GM18858 (cell line): ENCODE data around the gene CCDC192.
A peak's percentile ranks its signal among the peaks of the same experiment; 100 is the strongest.
"Not testable (repeated sequence)": the region's sequence is repeated elsewhere in the genome, so short reads cannot be mapped to it uniquely, and the experiment has no call there.

Experiments used
- ATAC-seq: cut with Tn5 transposase; IDR thresholded peaks from one replicate; pipeline ENCODE4 v1.9.1; 2021; ENCODE audit not compliant: unreplicated experiment

Gene CCDC192

DNA sequence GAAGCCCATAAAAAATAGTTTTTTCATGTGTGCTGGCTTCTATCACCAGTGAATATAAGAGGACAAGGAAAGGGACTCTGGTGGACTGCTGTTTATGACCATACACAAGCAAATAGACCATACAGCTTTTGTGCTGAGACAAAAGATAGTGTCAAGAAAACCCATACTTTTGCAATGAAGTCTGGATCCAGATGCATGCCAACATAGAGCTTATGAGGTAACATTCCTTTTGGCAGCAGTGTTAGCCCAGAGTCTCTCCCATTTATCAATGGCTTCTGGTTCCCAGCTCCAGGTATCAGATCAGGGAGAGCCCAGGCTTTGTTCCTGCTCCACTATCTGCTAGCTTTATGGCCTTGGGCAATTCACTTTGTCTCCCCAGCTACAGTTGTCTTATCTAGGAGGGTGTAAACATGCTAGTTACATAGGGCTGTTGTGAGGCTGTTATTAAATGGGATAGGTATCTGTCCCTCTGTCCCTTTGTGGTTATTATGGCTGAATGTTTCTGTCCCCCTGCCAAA lies 55.6 kb downstream of the CCDC192 start:
- no peak for ATAC-seq

DNA sequence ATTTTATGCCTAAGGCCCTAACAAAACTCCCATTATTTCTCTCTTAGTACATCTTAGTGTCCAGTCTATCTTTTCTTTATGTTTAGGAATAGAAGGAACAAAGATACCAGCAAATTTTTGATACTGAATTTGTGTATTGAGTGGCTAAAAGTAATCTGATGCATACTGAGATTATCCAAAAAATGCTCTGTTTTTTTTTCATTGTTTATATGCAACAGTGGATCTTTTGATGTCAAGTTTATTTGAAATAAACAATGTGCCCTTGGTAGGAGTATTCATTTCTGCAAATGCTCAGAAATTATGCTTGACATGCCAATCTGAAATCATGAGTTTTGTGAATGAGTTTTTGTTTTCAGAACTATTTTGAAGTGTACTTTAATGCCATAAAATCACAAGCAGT lies 58.7 kb downstream of the CCDC192 start:
- no peak for ATAC-seq

DNA sequence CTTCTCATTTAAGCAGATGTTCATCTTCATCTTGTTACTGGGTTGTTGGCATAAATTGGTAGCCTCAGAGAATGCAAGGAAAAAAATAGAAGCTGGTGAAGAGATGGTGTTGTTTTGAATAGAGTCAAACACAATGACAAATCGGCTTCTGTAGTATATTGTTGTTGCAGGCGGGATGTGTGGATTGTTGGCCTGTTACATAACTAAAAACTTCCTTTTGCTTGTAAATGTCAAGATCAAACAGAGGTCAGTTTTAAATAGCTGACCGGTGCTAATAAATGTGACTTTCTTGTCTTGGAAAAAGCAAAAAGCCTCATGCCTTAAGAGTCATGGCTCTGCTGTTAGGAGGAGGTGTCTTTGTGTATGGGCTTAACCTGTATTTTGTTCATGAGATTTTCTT lies 59.2 kb downstream of the CCDC192 start:
- no peak for ATAC-seq

DNA sequence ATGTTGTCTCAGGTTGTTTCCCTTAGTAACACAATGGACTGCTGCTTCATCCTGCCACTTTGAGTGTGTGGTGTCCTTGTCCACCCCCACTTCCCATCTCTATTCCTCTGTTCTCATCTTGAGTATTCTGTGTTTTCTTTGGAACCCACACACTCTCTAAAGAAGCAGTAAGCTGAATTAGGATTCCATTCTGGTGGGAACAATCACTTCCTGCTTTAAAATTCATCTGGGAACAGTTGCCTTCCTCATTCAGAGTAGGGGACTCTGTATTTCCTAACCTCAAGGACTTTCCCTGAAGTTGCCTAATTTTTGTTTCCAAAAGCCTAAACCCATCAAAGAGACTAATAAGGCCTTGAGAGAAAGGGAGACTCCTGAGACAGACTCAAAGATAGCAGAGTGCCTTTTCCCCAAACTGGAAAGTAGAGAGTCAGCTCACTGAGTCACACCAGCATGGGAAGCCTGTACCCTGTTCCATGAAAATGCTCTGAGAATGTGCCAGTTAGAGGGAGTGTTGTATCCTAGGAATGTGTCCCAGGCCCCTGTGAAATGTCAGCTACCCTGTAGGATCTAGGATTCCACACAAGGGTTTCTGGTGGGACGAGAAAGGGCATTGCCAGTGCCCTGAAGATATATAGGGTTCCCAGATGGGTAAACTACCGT lies 63.6 kb downstream of the CCDC192 start:
- ATAC-seq: no peak

DNA sequence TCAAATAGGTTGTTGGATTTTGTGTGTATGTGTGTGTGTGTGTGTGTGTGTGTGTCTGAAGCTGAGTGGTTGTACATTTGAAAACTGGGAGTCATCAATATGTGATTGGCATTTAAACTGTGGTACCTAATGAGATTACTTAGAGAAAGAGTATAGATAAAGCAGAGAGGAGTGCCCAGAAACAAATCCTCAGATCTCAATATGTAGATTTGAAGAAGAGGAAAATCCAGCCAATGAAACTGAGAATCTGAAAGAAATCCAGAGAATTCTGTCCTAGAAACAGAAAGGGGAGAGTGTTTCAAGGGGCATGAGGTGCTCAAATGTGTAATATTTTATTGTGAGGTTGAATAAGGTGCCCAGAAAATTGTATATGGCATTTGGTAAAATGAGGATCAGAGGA lies 66.2 kb downstream of the CCDC192 start:
- ATAC-seq: no peak

DNA sequence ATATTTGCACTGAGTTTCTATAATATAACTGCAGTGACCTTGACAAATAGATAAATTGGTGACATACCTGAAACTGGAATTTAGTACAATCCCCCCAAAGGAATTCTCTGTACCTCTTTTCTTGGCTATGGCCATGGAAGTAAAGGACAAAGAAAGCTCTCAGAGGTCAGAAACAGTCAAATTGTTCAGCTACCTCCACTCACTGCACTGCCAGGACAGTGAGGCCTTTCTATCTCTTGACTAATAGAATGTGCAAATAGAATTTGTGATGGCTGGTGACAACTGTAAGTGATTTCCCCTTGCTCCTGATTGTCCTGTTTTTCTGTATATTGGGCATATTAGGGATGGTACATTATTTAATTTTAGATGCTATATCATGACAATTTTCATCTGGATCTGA lies 67.1 kb downstream of the CCDC192 start:
- no peak for ATAC-seq

DNA sequence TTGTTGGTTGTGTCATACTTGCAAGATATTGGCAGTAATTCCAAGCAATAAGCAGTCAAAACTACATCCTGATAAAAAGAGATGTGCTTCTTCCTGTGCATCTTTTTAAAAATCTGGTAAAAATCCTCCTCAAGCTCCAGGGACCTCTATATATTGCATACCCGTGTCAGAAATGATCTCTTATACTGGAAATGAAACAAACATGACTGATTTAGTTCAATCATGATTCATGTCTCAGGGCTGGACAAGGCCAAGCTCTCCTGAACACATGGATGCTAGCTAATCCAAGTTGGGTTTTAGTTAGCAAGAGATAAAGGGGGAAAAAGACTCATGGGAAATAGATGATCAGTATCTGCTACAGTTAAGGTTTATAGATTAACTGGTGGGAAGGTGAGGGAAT lies 69.3 kb downstream of the CCDC192 start:
- ATAC-seq: no peak

DNA sequence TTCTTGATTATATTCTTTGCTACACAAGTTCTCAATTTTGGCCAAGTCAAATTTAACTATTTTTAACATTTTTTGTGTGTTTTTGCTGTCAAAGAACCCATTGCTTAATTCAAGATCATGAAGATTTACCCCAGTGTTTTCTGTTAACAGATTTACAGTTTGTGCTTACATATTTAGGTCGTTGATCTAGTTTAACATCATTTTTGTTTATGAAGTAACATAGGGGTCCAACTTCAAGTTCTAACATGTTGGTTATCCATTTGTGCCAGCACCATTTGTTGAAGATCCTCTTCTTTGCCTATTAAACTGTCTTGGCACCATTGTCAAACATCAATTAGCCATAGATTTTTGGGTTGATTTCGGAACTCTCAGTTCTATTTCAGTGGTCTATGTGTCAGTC lies 71.0 kb downstream of the CCDC192 start:
- no peak for ATAC-seq

DNA sequence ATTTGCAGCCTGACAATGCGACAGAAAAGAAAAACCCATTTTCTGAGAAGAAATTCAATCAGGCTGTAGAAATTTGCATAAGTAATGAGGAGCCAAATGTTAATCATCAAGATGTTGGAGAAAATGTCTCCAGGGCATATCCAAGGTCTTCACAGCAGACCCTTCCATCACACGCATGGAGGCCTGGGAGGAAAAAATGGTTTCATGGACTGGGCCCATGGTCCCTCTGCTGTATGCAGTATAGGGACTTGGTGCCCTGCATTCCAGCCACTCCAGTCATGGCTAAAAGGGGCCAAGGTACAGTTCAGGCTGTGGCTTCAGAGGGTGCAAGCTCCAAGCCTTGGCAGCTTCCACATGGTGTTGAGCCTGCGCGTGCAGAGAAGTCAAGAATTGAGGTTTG lies 73.3 kb downstream of the CCDC192 start:
- ATAC-seq: no peak

DNA sequence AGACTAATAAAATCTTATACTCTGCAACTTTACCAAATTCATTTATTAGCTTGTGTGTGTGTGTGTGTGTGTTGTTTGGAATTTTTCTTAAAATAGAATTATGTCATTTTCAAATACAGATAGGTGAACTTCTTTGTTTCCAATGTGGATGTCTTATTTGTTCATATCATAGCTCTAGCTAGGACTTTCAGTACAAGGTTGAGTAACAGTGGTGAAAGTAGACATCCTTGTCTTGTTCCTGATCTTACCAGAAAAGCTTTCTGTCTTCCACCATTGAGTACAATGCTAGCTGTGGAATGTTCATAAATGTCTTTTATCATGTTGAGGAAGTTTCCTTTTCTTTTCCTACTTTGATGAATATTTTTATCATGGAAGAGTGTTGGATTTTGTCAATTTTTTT lies 74.8 kb downstream of the CCDC192 start:
- ATAC-seq: no peak

DNA sequence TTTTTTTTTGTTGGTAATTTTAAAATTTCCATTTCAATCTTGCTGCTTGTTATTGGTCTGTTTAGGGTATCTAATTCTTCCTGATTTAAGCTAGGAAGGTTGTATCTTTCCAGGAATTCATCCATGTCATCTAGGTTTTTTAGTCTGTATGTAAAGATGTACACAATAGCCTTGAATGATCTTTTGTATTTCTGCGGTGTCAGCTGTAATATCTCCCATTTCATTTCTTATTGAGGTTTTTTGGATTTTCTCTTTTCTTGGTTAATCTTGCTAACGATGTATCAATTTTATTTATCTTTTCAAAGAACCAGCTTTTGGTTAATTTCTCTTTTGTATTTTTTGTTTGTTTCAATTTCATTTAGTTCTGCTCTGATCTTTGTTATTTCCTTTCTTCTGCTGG lies 79.3 kb downstream of the CCDC192 start:
- not testable (repeated sequence) for ATAC-seq

DNA sequence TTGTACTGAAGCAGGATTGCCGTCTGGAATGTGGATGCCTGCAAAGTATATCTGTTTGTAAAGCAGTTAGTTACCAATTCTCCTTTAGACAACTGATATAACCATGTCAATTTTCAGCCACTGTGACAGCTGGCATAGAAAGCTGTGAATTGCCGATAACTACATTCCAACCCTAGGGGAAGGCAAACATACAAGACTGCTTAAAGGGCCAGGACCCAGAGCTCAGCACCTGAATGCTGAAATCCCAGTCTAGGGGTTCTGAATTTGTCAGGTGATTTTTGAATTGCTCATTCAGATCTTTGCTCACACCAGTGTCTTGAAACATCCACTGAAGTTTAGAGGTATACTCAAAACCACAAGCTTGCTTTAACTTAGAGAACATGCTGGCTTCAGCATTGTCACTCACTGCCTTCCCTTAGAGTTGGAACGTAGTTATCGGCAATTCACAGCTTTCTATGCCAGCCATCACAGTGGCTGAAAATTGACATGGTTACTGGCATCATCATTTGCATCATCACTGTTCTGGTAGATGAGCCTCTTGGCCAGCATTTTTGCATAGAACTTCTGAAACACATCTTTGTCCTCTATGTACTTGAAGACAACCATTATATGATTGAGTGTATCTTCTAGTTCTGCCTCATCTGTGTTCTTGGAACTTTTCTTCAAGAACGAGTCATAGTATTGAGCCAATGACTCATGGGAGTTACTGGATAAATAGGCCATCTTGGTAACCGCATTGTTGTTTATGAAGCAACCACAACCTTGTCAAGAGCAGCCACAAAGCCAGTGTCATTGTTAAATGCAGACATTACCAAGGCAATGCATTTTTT lies 82.1 kb downstream of the CCDC192 start:
- ATAC-seq: peak; percentile 60

DNA sequence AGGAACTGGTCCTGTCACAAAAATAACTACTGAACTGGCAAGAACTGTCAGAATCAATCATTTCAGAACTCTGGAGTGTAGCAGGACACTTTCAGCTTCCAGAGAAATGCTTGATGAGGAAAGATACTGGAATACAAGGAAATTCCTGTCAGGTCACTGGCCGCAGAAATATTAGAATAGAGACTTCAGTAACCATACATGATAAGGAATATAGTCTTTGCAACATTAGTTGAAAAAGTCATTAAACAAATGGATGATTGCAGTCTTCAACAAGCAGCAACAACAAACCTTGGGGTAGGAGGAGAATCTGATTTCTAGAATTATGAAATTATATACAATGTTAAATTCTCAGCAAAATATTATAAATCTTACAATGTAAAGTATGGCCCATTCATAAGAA lies 88.2 kb downstream of the CCDC192 start:
- ATAC-seq: no peak

DNA sequence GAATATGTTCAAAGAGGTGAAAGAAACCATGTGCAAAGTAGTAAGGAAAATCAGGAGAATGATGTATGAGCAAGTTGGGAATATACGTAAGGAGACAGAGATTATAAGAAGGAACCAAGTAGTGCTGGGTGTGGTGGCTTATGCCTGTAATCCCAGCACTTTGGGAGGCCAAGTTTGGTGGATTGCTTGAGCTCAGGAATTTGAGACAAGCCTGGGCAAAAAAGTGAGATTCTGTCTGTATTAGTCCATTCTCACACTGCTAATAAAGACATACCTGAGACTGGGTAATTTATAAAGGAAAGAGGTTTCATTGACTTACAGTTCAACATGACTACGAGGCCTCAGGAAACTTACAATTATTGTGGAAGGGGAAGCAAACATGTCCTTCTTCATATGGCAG lies 88.7 kb downstream of the CCDC192 start:
- not testable (repeated sequence) for ATAC-seq

DNA sequence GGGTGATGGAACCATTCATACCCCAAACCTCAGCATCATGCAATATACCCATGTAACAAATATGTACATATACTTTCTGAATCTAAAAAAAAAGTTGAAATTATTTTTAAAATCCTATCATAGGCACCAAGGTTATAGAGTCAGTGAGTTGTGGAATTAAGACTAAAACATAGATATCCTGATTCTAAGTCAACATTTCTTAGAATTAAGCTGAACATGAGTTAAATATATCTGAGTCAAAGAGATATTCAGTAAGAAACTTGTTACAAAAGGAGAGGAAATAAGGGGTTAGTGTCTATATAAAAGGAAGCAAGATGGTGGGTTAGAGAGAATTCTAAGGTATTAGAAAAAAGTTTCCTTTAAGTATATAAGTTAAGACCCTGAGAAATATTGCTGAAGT lies 89.9 kb downstream of the CCDC192 start:
- no peak for ATAC-seq

DNA sequence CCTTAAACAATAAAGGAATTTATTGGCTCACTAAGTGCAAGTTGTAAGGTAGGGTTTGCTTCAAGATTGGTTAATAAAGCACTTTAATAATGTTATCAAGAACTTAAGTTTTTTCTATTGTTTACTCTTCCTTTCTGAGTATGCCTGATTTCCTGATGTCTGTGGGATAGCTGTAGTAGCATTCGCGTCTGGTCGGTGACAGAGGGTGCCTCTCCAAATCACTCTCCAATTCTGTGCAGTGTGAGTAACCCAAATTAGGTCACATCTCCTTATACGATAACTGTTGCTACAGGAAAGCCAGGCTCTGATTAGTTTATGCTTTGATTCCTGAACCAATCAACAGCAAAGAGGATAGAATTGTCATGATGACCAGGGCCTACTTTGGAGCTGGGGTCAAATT lies 90.7 kb downstream of the CCDC192 start:
- no peak for ATAC-seq

DNA sequence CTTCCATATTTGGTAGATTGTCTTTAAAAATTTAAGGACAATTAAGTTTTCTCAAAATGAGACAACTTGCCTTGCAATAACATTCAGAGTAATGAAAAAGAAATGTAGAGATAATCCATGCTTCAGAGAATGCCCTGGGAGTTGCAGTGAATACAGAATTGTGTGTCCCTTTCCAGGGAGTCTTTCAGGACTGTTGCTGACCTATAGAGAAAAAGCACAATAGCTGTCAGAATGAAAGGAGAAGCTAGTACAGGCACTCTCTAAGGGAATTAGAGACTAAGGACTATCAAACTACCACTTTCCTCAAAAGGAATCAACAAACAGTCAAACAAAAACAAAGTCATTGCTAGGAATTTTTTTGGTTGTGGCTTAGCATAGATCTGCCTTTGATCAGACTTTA lies 93.0 kb downstream of the CCDC192 start:
- no peak for ATAC-seq

DNA sequence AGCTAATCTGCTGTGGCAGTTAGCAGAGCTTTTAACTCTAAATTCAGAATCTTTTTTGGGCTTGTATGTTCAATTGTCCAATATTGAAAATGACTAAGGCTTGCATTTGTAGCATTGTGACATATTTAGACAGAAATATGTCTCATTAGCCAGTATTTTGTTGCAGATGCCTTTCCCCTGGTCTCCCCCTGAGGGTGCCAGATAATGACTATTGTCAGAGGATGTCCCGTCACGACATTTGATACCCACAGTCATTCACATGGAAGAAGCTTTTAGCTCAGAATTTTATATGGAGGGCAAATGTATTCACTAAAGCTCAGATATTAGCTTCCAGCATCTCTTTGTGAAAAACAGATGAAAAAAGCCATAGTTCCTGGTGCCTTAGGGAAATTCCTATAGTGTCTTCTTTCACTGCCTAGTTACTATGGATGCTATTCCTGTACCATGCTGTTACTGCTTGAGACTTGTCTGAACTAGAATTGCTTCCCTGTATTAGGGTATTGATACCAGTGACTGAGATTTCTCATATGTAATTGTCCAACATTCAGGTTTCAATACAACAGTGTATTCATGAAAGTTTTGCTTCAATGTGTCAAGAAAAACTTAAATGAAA lies 96.2 kb downstream of the CCDC192 start:
- ATAC-seq: no peak

DNA sequence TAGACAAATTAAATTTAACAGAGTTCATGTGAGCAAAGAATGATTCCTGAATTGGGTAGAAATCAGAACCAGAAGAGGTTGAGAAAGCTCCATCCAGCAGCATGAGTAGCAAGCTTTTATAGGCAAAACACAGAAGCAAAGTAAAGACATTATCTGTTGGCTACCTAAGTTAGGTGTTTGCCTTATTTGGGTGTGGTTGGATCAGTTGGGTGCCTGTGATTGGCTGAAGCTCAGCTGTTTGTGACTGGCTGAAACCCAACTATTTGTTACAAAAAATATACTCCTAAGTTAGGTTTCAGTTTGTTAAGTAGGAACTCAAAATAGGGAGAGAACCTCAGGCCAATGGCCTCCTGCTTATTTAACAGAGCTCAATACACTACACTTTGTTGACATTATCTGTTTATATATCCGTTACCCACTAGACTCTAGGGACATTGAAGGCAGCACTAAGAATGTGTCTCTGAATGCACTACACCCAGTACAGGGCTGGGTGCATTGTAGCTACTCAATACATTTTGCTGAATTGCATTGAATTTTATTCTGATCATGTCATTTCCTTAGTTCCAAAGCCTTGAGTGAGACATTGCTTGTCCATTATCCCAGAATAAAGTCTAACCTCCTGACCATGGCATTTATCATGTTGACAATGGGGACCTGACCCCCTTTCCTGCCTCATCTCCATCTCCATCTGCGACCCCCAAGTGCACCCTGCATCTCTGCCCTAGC lies 98.7 kb downstream of the CCDC192 start:
- no peak for ATAC-seq

DNA sequence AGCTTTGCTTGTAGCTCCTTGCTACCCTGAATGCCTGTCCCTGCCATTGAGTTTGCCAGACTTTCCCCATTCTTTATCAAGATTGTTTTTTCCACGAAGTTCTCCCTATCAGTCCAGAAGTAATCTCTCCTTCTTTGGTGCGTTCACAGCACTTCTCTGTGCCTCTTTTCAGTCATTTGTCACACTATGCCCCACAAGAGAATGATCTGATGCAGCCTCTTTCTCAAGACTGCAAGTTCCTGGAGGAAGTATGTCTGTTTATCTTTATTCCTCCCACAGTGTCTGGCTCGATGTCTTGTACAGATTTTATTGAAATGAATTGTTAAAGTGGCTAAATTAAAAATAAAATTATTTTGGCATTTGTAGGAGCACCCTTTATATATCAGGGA lies 99.3 kb downstream of the CCDC192 start:
- no peak for ATAC-seq

DNA sequence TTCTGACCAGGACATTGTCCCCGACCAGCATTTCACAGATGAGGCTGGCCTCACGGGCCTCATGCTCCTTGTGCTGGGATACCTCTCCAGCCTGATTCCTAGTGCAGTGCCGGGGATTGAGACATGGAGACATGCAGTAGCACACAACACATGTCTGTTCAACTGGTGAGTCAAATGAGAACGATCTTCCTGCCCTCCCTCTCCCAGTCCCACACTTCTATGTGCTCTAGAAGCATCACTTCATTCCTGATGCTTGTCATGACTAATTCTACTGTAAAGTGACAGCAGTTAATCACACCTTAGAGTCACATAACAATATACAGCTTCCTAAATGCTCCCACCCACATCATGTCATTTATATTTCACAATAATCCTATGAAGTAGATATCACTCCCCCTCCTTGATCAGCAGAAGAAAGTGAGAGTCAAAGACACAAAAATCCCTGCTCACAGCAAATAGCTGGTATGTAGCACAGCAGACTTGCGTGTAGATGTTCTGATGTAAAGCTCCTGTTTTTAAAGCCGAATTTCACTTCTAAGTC lies 101.8 kb downstream of the CCDC192 start:
- ATAC-seq: no peak
